ENCODE data around the gene LRP8. TPM values are rescaled to one million over a fixed set of nuclear protein-coding genes. Genes with fewer than 3 reads are reported as not detected.

LRP8 gene
- total RNA-seq, 1 experiment from 2014 or later = 8.0 TPM

- DNase-seq (ENCODE audit: low spot score) = no peak
- in situ Hi-C loops (cut with HindIII; ENCODE audit: low sequenced_read_pairs) = no loop called here
These were observed 34.4 kb upstream of the LRP8 start for GRCh38 chr1:53362270-53362669.

- in situ Hi-C loops (cut with HindIII; ENCODE audit: low sequenced_read_pairs) = no loop called here
- no peak for DNase-seq (ENCODE audit: low spot score)
These were observed 33.7 kb upstream of the LRP8 start for GRCh38 chr1:53361541-53361961.

- in situ Hi-C loops (cut with HindIII; ENCODE audit: low sequenced_read_pairs) = no loop called here
- DNase-seq (ENCODE audit: low spot score) = no peak
These were observed 32.0 kb upstream of the LRP8 start for GRCh38 chr1:53359934-53360276.

GRCh38 chr1:53359225-53359933, 31.5 kb upstream of the LRP8 start:
- in situ Hi-C loops (cut with HindIII; ENCODE audit: low sequenced_read_pairs) = no loop called here
- DNase-seq (ENCODE audit: low spot score) = no peak

- in situ Hi-C loops (cut with HindIII; ENCODE audit: low sequenced_read_pairs) = no loop called here
- DNase-seq (ENCODE audit: low spot score) = no peak
These were observed 28.8 kb upstream of the LRP8 start for GRCh38 chr1:53356637-53357036.

- no peak for DNase-seq (ENCODE audit: low spot score)
- in situ Hi-C loops (cut with HindIII; ENCODE audit: low sequenced_read_pairs) = no loop called here
These were observed 26.2 kb upstream of the LRP8 start for GRCh38 chr1:53354119-53354518.

- no peak for DNase-seq (ENCODE audit: low spot score)
- in situ Hi-C loops (cut with HindIII; ENCODE audit: low sequenced_read_pairs) = no loop called here
These were observed 24.7 kb upstream of the LRP8 start for GRCh38 chr1:53352561-53352960.

- in situ Hi-C loops (cut with HindIII; ENCODE audit: low sequenced_read_pairs) = no loop called here
These were observed 23.2 kb upstream of the LRP8 start for GRCh38 chr1:53350853-53351767.

GRCh38 chr1:53349968-53350852, 22.3 kb upstream of the LRP8 start:
- no peak for DNase-seq (ENCODE audit: low spot score)
- in situ Hi-C loops (cut with HindIII; ENCODE audit: low sequenced_read_pairs) = no loop called here

More at GRCh38 chr1:53350853-53351767, 23.2 kb upstream of the LRP8 start:
- no peak for DNase-seq (ENCODE audit: low spot score)

- in situ Hi-C loops (cut with HindIII; ENCODE audit: low sequenced_read_pairs) = no loop called here
- DNase-seq (ENCODE audit: low spot score) = no peak
These were observed 21.5 kb upstream of the LRP8 start for GRCh38 chr1:53349369-53349835.

- in situ Hi-C loops (cut with HindIII; ENCODE audit: low sequenced_read_pairs) = no loop called here
- no peak for DNase-seq (ENCODE audit: low spot score)
These were observed 20.9 kb upstream of the LRP8 start for GRCh38 chr1:53348486-53349368.

GRCh38 chr1:53346814-53347176, 18.9 kb upstream of the LRP8 start:
- no peak for DNase-seq (ENCODE audit: low spot score)
- in situ Hi-C loops (cut with HindIII; ENCODE audit: low sequenced_read_pairs) = no loop called here

GRCh38 chr1:53345996-53346813, 18.3 kb upstream of the LRP8 start:
- no peak for DNase-seq (ENCODE audit: low spot score)
- in situ Hi-C loops (cut with HindIII; ENCODE audit: low sequenced_read_pairs) = no loop called here

- in situ Hi-C loops (cut with HindIII; ENCODE audit: low sequenced_read_pairs) = no loop called here
- no peak for DNase-seq (ENCODE audit: low spot score)
These were observed 17.3 kb upstream of the LRP8 start for GRCh38 chr1:53344921-53345838.

- DNase-seq (ENCODE audit: low spot score) = no peak
- in situ Hi-C loops (cut with HindIII; ENCODE audit: low sequenced_read_pairs) = no loop called here
These were observed 16.2 kb upstream of the LRP8 start for GRCh38 chr1:53343831-53344668.
